ENCODE data around the gene TMED10. TPM values are rescaled to one million over a fixed set of nuclear protein-coding genes. Genes with fewer than 3 reads are reported as not detected.

TMED10 gene
- total RNA-seq, 1 donor from 2014 or later = 303 TPM

DNA sequence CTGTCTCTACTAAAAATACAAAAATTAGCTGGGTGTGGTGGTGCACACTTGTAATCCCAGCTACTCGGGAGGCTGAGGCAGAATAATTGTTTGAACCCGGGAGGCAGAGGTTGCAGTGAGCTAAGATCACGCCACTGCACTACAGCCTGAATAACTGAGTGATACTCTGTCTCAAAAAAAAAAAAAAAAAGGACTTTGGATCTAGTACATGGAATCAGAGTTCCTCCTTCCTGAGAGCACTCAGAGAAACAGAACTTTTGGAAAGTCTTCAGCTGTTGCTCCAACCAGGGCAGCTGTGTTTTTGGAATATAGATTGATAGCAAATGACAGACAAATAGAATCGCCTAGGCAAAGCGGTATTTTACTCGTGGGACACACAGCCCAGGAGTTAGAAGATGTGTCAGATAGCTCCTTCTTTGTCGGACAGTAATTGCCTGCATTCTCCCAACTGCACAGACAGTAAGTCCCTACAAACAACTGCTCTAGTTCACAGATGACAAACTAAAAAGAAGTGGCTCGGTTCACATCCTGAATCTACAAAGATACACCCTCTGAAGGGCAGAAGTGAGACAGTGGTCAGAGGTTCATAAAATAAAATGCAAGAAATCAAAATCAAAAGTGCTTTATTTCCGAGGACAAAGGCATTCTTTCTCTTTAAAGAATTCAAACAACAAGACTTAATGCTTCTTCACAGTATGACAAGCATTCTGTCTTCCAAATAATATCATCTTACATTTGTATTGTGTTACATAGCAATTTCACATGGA lies 32.5 kb downstream of the TMED10 start:
- H3K4me3 ChIP-seq = no peak overlapping the region
- no peak for TF ChIP-seq CTCF (IDR thresholded peaks at IDR 0.05)
- peak overlapping the region; percentile 24 for H3K27ac ChIP-seq
- no peaks in the 10 kb centered on the region for H3K27me3 ChIP-seq
- H3K9me3 ChIP-seq = no peaks in the 10 kb centered on the region
- ATAC-seq (no peak), DNase-seq (no peak)
- peaks cover 7% of the 10 kb centered on the region for H3K36me3 ChIP-seq
- H3K4me1 ChIP-seq = peaks cover 77% of the 10 kb centered on the region
- intact Hi-C loops (cut with DNase I) = no loop called here

DNA sequence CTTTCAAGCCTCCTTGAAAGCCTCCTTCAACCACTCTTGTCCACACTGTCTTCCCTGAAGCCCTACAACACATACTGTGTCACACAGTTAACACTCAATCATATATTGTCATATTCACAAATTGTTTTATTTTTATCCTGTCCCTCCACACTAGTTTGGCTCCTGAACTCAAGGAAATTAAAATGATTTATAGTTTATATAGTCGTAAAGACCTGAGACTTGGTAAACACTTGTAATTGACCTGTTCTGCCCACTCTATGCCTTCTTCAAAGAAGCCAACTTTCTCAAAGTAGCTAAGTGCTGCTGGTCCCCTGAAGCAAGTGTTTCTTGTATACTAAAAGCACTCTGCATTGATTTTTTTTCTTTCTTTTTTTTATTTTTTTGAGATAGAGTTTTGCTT lies 33.9 kb downstream of the TMED10 start:
- ATAC-seq = no peak

GRCh38 chr14:75141967-75142366 lies 34.4 kb downstream of the TMED10 start:
- no peak for ATAC-seq
- Histone ChIP-seq H3K36me3 (peaks cover 7% of the 10 kb centered on the region), H3K27me3 (no peaks in the 10 kb centered on the region), H3K9me3 (no peaks in the 10 kb centered on the region), H3K4me3 (no peak overlapping the region), H3K4me1 (peaks cover 75% of the 10 kb centered on the region), H3K27ac (no peak overlapping the region)
- intact Hi-C loops (cut with DNase I) = no loop called here
- peak; percentile 36 for TF ChIP-seq CTCF (IDR thresholded peaks at IDR 0.05)
- DNase-seq = no peak

More for the DNA sequence above, 33.9 kb downstream of the TMED10 start:
- intact Hi-C loops (cut with DNase I) = no loop called here
- DNase-seq = no peak
- no peak for TF ChIP-seq CTCF (IDR thresholded peaks at IDR 0.05)
- no peaks in the 10 kb centered on the region for H3K9me3 ChIP-seq
- peaks cover 80% of the 10 kb centered on the region for H3K4me1 ChIP-seq
- no peaks in the 10 kb centered on the region for H3K27me3 ChIP-seq
- H3K4me3 ChIP-seq = no peak overlapping the region
- no peak overlapping the region for H3K27ac ChIP-seq
- H3K36me3 ChIP-seq = peaks cover 7% of the 10 kb centered on the region

DNA sequence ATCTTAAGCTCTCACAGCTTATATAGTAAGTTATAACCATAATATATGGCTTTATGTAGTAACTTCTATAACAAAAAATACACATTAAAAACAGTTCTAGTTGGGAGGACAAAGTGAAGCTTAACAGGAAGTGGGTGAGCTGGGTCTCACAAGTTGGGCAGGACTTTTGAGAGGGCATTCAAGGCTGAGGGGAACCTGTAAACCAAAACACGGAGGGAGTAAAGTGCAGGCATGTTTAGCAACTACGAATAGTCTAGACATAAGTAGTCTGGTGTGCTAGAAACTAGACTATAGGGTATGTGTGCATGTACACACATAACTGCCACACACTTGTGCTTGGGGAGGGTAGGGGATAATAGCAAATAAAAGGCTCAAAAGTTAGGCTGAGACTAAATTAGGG lies 35.4 kb downstream of the TMED10 start:
- peaks cover 7% of the 10 kb centered on the region for H3K36me3 ChIP-seq
- H3K4me1 ChIP-seq = peaks cover 66% of the 10 kb centered on the region
- ATAC-seq = peak; percentile 14
- TF ChIP-seq CTCF (IDR thresholded peaks at IDR 0.05) = no peak
- H3K27ac ChIP-seq = no peak overlapping the region
- no peak for DNase-seq
- H3K27me3 ChIP-seq = no peaks in the 10 kb centered on the region
- no peak overlapping the region for H3K4me3 ChIP-seq
- H3K9me3 ChIP-seq = no peaks in the 10 kb centered on the region
- intact Hi-C loops (cut with DNase I) = no loop called here

- no peaks in the 10 kb centered on the region for H3K9me3 ChIP-seq
- intact Hi-C loops (cut with DNase I) = no loop called here
- H3K27me3 ChIP-seq = no peaks in the 10 kb centered on the region
- DNase-seq = no peak
- H3K27ac ChIP-seq = no peak overlapping the region
- H3K4me3 ChIP-seq = no peak overlapping the region
- peaks cover 61% of the 10 kb centered on the region for H3K4me1 ChIP-seq
- ATAC-seq = no peak
- no peak for TF ChIP-seq CTCF (IDR thresholded peaks at IDR 0.05)
- peaks cover 5% of the 10 kb centered on the region for H3K36me3 ChIP-seq
These were observed 35.8 kb downstream of the TMED10 start for GRCh38 chr14:75140620-75141019.

All from upper lobe of right lung (tissue), 1 donor.